ENCODE measurements around the gene ADAP1.

DNA sequence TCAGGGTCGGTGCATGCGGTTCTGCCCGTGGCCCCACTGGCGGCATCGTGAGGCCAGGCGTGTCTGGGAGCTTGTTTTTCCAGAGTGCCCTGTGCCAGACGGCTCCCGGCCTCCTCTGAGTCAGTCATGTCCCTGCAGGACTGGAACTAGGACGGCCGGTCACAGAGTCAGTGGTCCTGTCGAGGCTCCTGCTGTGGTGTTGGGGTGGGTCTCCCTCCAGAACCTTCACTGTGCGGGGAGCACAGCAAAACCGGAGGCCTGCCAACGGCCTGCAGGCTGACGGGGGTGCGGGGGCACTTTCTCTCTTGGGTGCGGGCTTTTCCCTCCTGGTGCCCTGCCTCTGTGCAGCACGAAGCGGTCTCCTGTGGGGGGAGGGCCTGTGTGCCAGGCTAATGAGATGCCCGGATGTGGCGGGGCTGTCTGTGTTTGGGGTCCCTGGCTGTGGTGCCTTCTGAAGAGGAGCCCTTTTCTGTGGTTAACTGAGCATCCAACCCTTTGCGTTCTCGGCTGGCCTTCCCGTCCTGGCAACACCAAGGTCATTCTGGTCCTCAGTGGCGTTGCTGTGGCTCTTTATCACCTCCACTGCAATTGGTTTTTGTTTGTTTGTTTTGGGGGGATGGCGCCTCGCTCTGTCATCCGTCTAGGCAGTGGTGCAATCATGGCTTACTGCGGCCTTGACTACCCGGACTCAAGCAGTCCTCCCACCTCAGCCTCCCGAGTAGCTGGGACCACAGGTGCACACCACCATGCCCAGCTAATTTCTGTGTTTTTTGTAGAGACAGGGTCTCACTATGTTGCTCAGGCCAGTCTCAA lies 70.1 kb downstream of the ADAP1 start:
- TF ChIP-seq, protein P1, sequence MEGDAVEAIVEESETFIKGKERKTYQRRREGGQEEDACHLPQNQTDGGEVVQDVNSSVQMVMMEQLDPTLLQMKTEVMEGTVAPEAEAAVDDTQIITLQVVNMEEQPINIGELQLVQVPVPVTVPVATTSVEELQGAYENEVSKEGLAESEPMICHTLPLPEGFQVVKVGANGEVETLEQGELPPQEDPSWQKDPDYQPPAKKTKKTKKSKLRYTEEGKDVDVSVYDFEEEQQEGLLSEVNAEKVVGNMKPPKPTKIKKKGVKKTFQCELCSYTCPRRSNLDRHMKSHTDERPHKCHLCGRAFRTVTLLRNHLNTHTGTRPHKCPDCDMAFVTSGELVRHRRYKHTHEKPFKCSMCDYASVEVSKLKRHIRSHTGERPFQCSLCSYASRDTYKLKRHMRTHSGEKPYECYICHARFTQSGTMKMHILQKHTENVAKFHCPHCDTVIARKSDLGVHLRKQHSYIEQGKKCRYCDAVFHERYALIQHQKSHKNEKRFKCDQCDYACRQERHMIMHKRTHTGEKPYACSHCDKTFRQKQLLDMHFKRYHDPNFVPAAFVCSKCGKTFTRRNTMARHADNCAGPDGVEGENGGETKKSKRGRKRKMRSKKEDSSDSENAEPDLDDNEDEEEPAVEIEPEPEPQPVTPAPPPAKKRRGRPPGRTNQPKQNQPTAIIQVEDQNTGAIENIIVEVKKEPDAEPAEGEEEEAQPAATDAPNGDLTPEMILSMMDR (IDR thresholded peaks at IDR 0.05; ENCODE audit: insufficient read depth, low read length): no peak
- TF ChIP-seq GABPA (IDR thresholded peaks at IDR 0.05; ENCODE audit: low read depth) (no peak), POLR2AphosphoS5 (IDR thresholded peaks at IDR 0.05; ENCODE audit: low read depth) (no peak), SPI1 (IDR thresholded peaks at IDR 0.05; ENCODE audit: borderline replicate concordance, low read depth) (no peak)
- TF ChIP-seq, protein P2, sequence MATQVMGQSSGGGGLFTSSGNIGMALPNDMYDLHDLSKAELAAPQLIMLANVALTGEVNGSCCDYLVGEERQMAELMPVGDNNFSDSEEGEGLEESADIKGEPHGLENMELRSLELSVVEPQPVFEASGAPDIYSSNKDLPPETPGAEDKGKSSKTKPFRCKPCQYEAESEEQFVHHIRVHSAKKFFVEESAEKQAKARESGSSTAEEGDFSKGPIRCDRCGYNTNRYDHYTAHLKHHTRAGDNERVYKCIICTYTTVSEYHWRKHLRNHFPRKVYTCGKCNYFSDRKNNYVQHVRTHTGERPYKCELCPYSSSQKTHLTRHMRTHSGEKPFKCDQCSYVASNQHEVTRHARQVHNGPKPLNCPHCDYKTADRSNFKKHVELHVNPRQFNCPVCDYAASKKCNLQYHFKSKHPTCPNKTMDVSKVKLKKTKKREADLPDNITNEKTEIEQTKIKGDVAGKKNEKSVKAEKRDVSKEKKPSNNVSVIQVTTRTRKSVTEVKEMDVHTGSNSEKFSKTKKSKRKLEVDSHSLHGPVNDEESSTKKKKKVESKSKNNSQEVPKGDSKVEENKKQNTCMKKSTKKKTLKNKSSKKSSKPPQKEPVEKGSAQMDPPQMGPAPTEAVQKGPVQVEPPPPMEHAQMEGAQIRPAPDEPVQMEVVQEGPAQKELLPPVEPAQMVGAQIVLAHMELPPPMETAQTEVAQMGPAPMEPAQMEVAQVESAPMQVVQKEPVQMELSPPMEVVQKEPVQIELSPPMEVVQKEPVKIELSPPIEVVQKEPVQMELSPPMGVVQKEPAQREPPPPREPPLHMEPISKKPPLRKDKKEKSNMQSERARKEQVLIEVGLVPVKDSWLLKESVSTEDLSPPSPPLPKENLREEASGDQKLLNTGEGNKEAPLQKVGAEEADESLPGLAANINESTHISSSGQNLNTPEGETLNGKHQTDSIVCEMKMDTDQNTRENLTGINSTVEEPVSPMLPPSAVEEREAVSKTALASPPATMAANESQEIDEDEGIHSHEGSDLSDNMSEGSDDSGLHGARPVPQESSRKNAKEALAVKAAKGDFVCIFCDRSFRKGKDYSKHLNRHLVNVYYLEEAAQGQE (IDR thresholded peaks at IDR 0.05; ENCODE audit: insufficient replicate concordance, low read depth): no peak
